ENCODE data around the gene AGBL1.

Gene AGBL1

GRCh38 chr15:86754846-86755245, 675.2 kb downstream of the AGBL1 start:
- no peak for DNase-seq

GRCh38 chr15:86756688-86757087, 677.0 kb downstream of the AGBL1 start:
- no peak for DNase-seq

GRCh38 chr15:86759800-86760523, 680.3 kb downstream of the AGBL1 start:
- DNase-seq = no peak

- no peak for DNase-seq
These were observed 683.2 kb downstream of the AGBL1 start for GRCh38 chr15:86762874-86763273.

- DNase-seq = no peak
These were observed 684.4 kb downstream of the AGBL1 start for GRCh38 chr15:86764021-86764420.

GRCh38 chr15:86765281-86765680, 685.6 kb downstream of the AGBL1 start:
- no peak for DNase-seq

GRCh38 chr15:86772369-86773059, 692.8 kb downstream of the AGBL1 start:
- DNase-seq = no peak

- DNase-seq = no peak
These were observed 694.1 kb downstream of the AGBL1 start for GRCh38 chr15:86773736-86774135.

- DNase-seq = no peak
These were observed 696.5 kb downstream of the AGBL1 start for GRCh38 chr15:86776145-86776544.

- DNase-seq = no peak
These were observed 716.9 kb downstream of the AGBL1 start for GRCh38 chr15:86796521-86796920.

GRCh38 chr15:86797135-86797534, 717.5 kb downstream of the AGBL1 start:
- no peak for DNase-seq

- DNase-seq = no peak
These were observed 719.6 kb downstream of the AGBL1 start for GRCh38 chr15:86799226-86799625.

- no peak for DNase-seq
These were observed 722.6 kb downstream of the AGBL1 start for GRCh38 chr15:86802244-86802643.

GRCh38 chr15:86804406-86804805, 724.7 kb downstream of the AGBL1 start:
- no peak for DNase-seq

- no peak for DNase-seq
These were observed 730.7 kb downstream of the AGBL1 start for GRCh38 chr15:86810329-86810728.

GRCh38 chr15:86813892-86814291, 734.2 kb downstream of the AGBL1 start:
- no peak for DNase-seq

GRCh38 chr15:86829245-86829644, 749.6 kb downstream of the AGBL1 start:
- no peak for DNase-seq

GRCh38 chr15:86830304-86830703, 750.6 kb downstream of the AGBL1 start:
- no peak for DNase-seq

- DNase-seq = no peak
These were observed 753.9 kb downstream of the AGBL1 start for GRCh38 chr15:86833595-86833994.

GRCh38 chr15:86834115-86834863, 754.6 kb downstream of the AGBL1 start:
- no peak for DNase-seq

- no peak for DNase-seq
These were observed 757.8 kb downstream of the AGBL1 start for GRCh38 chr15:86837294-86838061.

- no peak for DNase-seq
These were observed 759.8 kb downstream of the AGBL1 start for GRCh38 chr15:86839502-86839901.

GRCh38 chr15:86840996-86841395, 761.3 kb downstream of the AGBL1 start:
- DNase-seq = no peak
